Measurements from ENCODE around the gene PCDHGA1.

- no peak for TF ChIP-seq CTCF (IDR thresholded peaks at IDR 0.05 in 8 of 11, conservative IDR thresholded peaks at IDR 0.05 in 3 of 11)
- TF ChIP-seq POLR2A (IDR thresholded peaks at IDR 0.05), result no peak
Observed at GRCh38 chr5:141465351-141465750, 135.0 kb downstream of the PCDHGA1 start.

Data from spleen (tissue), 7 donors.